Glutamatergic neuron (in vitro differentiated cells): ENCODE measurements around the gene TRIM56. TPM values are rescaled to one million over a fixed set of nuclear protein-coding genes. Genes with fewer than 3 reads are reported as not detected.
A peak's percentile ranks its signal among the peaks of the same experiment; 100 is the strongest.

Source experiments
- DNase-seq: peaks from one replicate; pipeline ENCODE4 v3.0.0; 2022
- H3K27ac Mint-ChIP-seq: one replicate; pipeline ENCODE4 v1.8.0; 2020; ENCODE audit warnings: mild to moderate bottlenecking, mixed read lengths, inconsistent platforms; ENCODE audit not compliant: unreplicated experiment
- H3K27me3 Mint-ChIP-seq: one replicate; pipeline ENCODE4 v1.8.0; 2020; ENCODE audit warnings: mild to moderate bottlenecking, moderate library complexity, mixed read lengths, inconsistent platforms; ENCODE audit not compliant: unreplicated experiment
- H3K36me3 Mint-ChIP-seq: one replicate; pipeline ENCODE4 v1.8.0; 2020; ENCODE audit warnings: mild to moderate bottlenecking, mixed read lengths, inconsistent platforms; ENCODE audit not compliant: unreplicated experiment
- H3K4me1 Mint-ChIP-seq: one replicate; pipeline ENCODE4 v1.8.0; 2020; ENCODE audit warnings: mild to moderate bottlenecking, low read depth, mixed read lengths, inconsistent platforms; ENCODE audit not compliant: unreplicated experiment
- H3K4me3 Mint-ChIP-seq: one replicate; pipeline ENCODE4 v1.8.0; 2020; ENCODE audit warnings: mild to moderate bottlenecking, mixed read lengths, inconsistent platforms; ENCODE audit not compliant: unreplicated experiment
- H3K9me3 Mint-ChIP-seq: one replicate; pipeline ENCODE4 v1.8.0; 2020; ENCODE audit warnings: mild to moderate bottlenecking, moderate library complexity, mixed read lengths, inconsistent platforms; ENCODE audit not compliant: unreplicated experiment
- CTCF ChIP-seq: fragments of 200-600 bp; sonication (generic); IDR thresholded peaks from one replicate; pipeline ENCODE4 v1.5.0; 2021; ENCODE audit not compliant: partially characterized antibody, unreplicated experiment
- total RNA-seq: library from RNA; stranded (reverse); fragmentation: NEBNext Ultra II Directional; extraction: Animal tissue kit (Norgen Biotek cat#: 25700); gene quantifications from one replicate; pipeline ENCODE4 v1.2.1, GENCODE V29; 2021; ENCODE audit not compliant: unreplicated experiment

TRIM56 gene
- total RNA-seq, 1 donor from 2014 or later, result 0.61 TPM

GRCh38 chr7:101124376-101125056 is 39.2 kb downstream of the TRIM56 start:
- no peak for DNase-seq
- peaks cover 6% of the 10 kb centered on the region for H3K4me1 Mint-ChIP-seq
- H3K27ac Mint-ChIP-seq, result no peak overlapping the region

GRCh38 chr7:101125989-101126650 is 40.8 kb downstream of the TRIM56 start:
- Mint-ChIP-seq H3K36me3 (no peaks in the 10 kb centered on the region), H3K9me3 (peaks cover 2% of the 10 kb centered on the region), H3K4me3 (no peak overlapping the region), H3K4me1 (peaks cover 1% of the 10 kb centered on the region), H3K27ac (no peak overlapping the region), H3K27me3 (peaks cover 6% of the 10 kb centered on the region)
- DNase-seq, result no peak
- no peak for TF ChIP-seq CTCF

More at GRCh38 chr7:101124376-101125056, 39.2 kb downstream of the TRIM56 start:
- H3K36me3 Mint-ChIP-seq, result no peaks in the 10 kb centered on the region
- H3K9me3 Mint-ChIP-seq, result peaks cover 2% of the 10 kb centered on the region
- peaks cover 6% of the 10 kb centered on the region for H3K27me3 Mint-ChIP-seq
- no peak for TF ChIP-seq CTCF
- no peak overlapping the region for H3K4me3 Mint-ChIP-seq

GRCh38 chr7:101126651-101127459 is 41.6 kb downstream of the TRIM56 start, which contains the start of gene SERPINE1:
Gene SERPINE1, plus strand, starts transcription at chr7:101127104. Its CDS starts 1,290 bp downstream, at chr7:101128394.
- H3K27me3 Mint-ChIP-seq, result peaks cover 6% of the 10 kb centered on the region
- H3K9me3 Mint-ChIP-seq, result peaks cover 2% of the 10 kb centered on the region
- H3K36me3 Mint-ChIP-seq, result no peaks in the 10 kb centered on the region
- TF ChIP-seq CTCF, result peak; percentile 38
- peaks cover 1% of the 10 kb centered on the region for H3K4me1 Mint-ChIP-seq
- DNase-seq, result no peak
- H3K27ac Mint-ChIP-seq, result no peak within 1 kb of the TSS
- H3K4me3 Mint-ChIP-seq, result no peak within 1 kb of the TSS

- no peak for DNase-seq
- peaks cover 4% of the 10 kb centered on the region for H3K27me3 Mint-ChIP-seq
- H3K4me3 Mint-ChIP-seq, result no peak overlapping the region
- H3K27ac Mint-ChIP-seq, result no peak overlapping the region
- H3K4me1 Mint-ChIP-seq, result no peaks in the 10 kb centered on the region
- H3K9me3 Mint-ChIP-seq, result peaks cover 2% of the 10 kb centered on the region
- no peaks in the 10 kb centered on the region for H3K36me3 Mint-ChIP-seq
- no peak for TF ChIP-seq CTCF
Observed at GRCh38 chr7:101127460-101128039, 42.3 kb downstream of the TRIM56 start.
